MM.1S (cell line): Measurements from ENCODE around the gene MMADHC.

Experiments used
- DNase-seq: peaks from one replicate; pipeline ENCODE4 v3.0.0-alpha.2; 2015
- H2AFZ ChIP-seq: fragments of 300-600 bp; sonication (generic); 2 replicates; pipeline ENCODE4 v1.6.0; 2016; ENCODE audit warnings: antibody characterized with exemption, low read length
- H3F3A ChIP-seq: fragments of 300-600 bp; sonication (generic); 2 replicates; pipeline ENCODE4 v1.6.1; 2016; ENCODE audit warnings: mild to moderate bottlenecking, antibody characterized with exemption, low read length, moderate library complexity, mixed read lengths; ENCODE audit not compliant: insufficient read depth
- H3K27ac ChIP-seq: fragments of 300-600 bp; sonication (generic); 2 replicates; pipeline ENCODE4 v1.5.1; 2016; ENCODE audit warnings: mild to moderate bottlenecking, low read length
- H3K27me3 ChIP-seq: fragments of 300-600 bp; sonication (generic); replicated peaks from 2 replicates; pipeline ENCODE4 v1.6.0; 2016; ENCODE audit warnings: low read length; ENCODE audit not compliant: insufficient read depth
- H3K36me3 ChIP-seq: fragments of 300-600 bp; sonication (generic); replicated peaks from 2 replicates; pipeline ENCODE4 v1.6.1; 2016; ENCODE audit warnings: mild to moderate bottlenecking, low read length, mixed read lengths; ENCODE audit not compliant: insufficient read depth
- H3K4me1 ChIP-seq: fragments of 300-600 bp; sonication (generic); 2 replicates; pipeline ENCODE4 v1.6.1; 2016; ENCODE audit warnings: low read length, mixed read lengths
- H3K4me2 ChIP-seq: fragments of 300-600 bp; sonication (generic); 2 replicates; pipeline ENCODE4 v1.6.0; 2016; ENCODE audit warnings: low read depth, low read length
- H3K4me3 ChIP-seq: fragments of 300-600 bp; sonication (generic); 2 replicates; pipeline ENCODE4 v1.5.1; 2016; ENCODE audit warnings: low read length, mixed read lengths
- H3K79me2 ChIP-seq: fragments of 300-600 bp; sonication (generic); 2 replicates; pipeline ENCODE4 v1.6.1; 2016; ENCODE audit warnings: mixed run types, low read length, mixed read lengths
- H3K9ac ChIP-seq: fragments of 300-600 bp; sonication (generic); 2 replicates; pipeline ENCODE4 v1.6.1; 2016; ENCODE audit warnings: low read length, mixed read lengths
- H3K9me2 ChIP-seq: fragments of 300-600 bp; sonication (generic); replicated peaks from 2 replicates; pipeline ENCODE4 v1.6.1; 2016; ENCODE audit warnings: mild to moderate bottlenecking, low read length, mixed read lengths; ENCODE audit not compliant: insufficient read depth
- H3K9me3 ChIP-seq: fragments of 300-600 bp; sonication (generic); replicated peaks from 2 replicates; pipeline ENCODE4 v1.6.1; 2016; ENCODE audit warnings: mild to moderate bottlenecking, low read length, mixed read lengths; ENCODE audit not compliant: insufficient read depth
- H4K20me1 ChIP-seq: fragments of 300-600 bp; sonication (generic); 2 replicates; pipeline ENCODE4 v1.6.1; 2016; ENCODE audit warnings: mild to moderate bottlenecking, low read length, moderate library complexity, mixed read lengths; ENCODE audit not compliant: insufficient read depth
- CTCF ChIP-seq: fragments of 300-600 bp; sonication (generic); IDR thresholded peaks from 2 replicates; pipeline ENCODE4 v1.5.1; 2016; ENCODE audit warnings: antibody characterized with exemption, low read length, mixed read lengths
- EZH2 ChIP-seq: fragments of 300-600 bp; sonication (generic); optimal IDR thresholded peaks from 2 replicates; pipeline ENCODE3; 2017; ENCODE audit warnings: low read depth, mild to moderate bottlenecking, antibody characterized with exemption, low read length, mixed read lengths
- EZH2phosphoT487 ChIP-seq: fragments of 300-600 bp; sonication (generic); IDR thresholded peaks from 2 replicates; pipeline ENCODE4 v1.6.1; 2018; ENCODE audit warnings: antibody characterized with exemption, low read length

MMADHC gene

DNA sequence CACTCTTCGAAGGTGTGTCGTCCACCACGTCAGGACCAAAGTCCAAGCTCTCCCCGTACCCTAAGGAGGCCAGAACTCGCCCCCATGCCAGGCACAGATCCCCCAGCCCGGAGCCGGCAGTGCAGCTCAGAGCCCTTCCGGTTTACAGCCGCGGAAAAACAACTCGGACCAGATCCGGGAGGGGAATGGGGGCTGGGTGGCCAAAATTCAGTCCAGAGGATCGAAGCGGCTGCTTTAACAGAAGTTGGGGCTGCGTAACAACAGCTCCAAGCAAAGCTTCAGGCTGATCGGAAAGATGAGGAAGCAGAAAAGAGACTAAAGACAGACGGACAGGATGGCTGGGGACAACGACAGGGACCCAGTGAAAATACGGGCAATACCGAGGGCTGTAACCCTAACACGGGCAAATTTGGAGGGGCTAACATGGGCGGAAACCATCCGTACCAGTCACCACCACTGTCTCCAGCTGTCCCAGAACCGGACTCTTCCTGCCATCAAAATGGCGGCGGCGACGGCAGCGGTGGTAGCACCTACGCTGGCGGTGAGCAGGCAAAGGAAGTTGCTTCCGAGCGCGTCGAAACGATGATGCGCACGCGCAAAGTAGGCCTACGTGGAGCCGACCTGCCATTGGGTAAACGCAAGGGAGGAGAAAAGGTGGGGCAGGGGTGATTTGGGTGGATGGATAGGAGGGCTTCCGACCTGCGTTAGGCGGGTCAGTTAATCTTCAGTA is at the start of gene MMADHC:
Gene MMADHC, minus strand, starts transcription at position 556 of the 730 bp plus-strand sequence. CDS start 678 bp downstream, outside the sequence.
- Histone ChIP-seq H3K9me3 (no peaks in the 10 kb centered on the region), H3K4me1 (peaks cover 31% of the 10 kb centered on the region), H3K9me2 (no peaks in the 10 kb centered on the region), H3K9ac (peak within 1 kb of the TSS; percentile 99), H3K36me3 (peaks cover 13% of the 10 kb centered on the region), H3F3A (no peaks in the 10 kb centered on the region), H3K4me2 (peak within 1 kb of the TSS; percentile 79), H4K20me1 (peaks cover 4% of the 10 kb centered on the region; the same call in 1 of the 2 replicates), H3K79me2 (peaks cover 52% of the 10 kb centered on the region), H3K4me3 (peak within 1 kb of the TSS; percentile 98), H2AFZ (peak within 1 kb of the TSS; percentile 92), H3K27me3 (no peaks in the 10 kb centered on the region), H3K27ac (peak within 1 kb of the TSS; percentile 90)
- TF ChIP-seq EZH2, result no peak
- TF ChIP-seq CTCF, result no peak
- TF ChIP-seq EZH2phosphoT487, result no peak
- DNase-seq, result peak; percentile 99

DNA sequence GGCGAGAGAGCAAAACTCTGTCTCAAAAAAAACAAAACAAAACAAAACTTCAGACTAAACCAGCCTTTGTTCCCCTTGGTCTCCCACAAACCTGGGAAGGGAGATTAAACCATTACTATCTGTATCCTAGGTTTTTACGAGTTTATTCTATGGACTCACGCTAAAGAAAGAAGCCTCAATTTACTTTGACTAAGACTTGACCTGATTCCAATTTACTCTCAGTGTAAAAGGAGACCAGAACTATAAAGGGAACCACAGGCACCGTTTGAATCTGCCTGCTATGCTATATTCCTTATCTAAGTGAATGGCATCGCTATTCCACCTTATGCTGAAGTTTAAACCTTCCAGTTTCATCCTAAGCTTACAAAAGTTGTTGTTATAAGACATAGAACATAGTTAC is 46.5 kb upstream of the MMADHC start:
- Histone ChIP-seq H3K4me1 (no peaks in the 10 kb centered on the region), H3K9me2 (no peaks in the 10 kb centered on the region), H3K9ac (no peak overlapping the region), H3K4me3 (no peak overlapping the region), H3K27me3 (no peaks in the 10 kb centered on the region), H4K20me1 (no peaks in the 10 kb centered on the region), H3K27ac (no peak overlapping the region), H3K79me2 (no peaks in the 10 kb centered on the region), H3K4me2 (no peak overlapping the region), H2AFZ (no peak overlapping the region), H3K36me3 (no peaks in the 10 kb centered on the region), H3K9me3 (no peaks in the 10 kb centered on the region), H3F3A (no peaks in the 10 kb centered on the region)
- TF ChIP-seq CTCF, result no peak
- TF ChIP-seq EZH2phosphoT487, result no peak
- TF ChIP-seq EZH2, result no peak
- no peak for DNase-seq

DNA sequence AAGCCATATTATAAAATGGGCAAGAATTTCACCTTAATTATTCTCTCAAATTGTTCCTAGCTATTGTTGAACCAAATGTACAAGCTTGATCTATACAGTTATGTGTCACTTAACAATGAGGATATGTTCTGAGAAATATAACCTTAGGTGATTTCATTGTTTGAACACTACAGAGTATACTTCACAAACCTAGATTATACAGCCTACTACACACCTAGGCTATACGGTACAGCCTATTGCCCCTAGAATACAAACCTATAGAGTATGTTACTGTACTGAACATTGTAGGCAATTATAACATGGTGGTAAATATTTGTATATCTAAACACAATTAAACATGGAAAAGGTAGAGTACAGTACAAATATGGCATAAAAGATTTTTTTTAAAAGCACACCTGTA is 42.9 kb upstream of the MMADHC start:
- peak; percentile 5 for DNase-seq
- H4K20me1 ChIP-seq, result no peaks in the 10 kb centered on the region
- no peak overlapping the region for H3K4me2 ChIP-seq
- H3K4me3 ChIP-seq, result no peak overlapping the region
- H3F3A ChIP-seq, result no peaks in the 10 kb centered on the region
- H3K9me3 ChIP-seq, result no peaks in the 10 kb centered on the region
- no peak overlapping the region for H2AFZ ChIP-seq
- H3K36me3 ChIP-seq, result no peaks in the 10 kb centered on the region
- no peak for TF ChIP-seq CTCF
- no peak for TF ChIP-seq EZH2
- no peak for TF ChIP-seq EZH2phosphoT487
- no peak overlapping the region for H3K9ac ChIP-seq
- no peaks in the 10 kb centered on the region for H3K27me3 ChIP-seq
- no peaks in the 10 kb centered on the region for H3K9me2 ChIP-seq
- no peaks in the 10 kb centered on the region for H3K79me2 ChIP-seq
- H3K4me1 ChIP-seq, result no peaks in the 10 kb centered on the region
- no peak overlapping the region for H3K27ac ChIP-seq
